GM21825 (cell line): ENCODE measurements around the gene VPS16.

Experiments
- ATAC-seq: cut with Tn5 transposase; IDR thresholded peaks from one replicate; pipeline ENCODE4 v1.9.1; 2021; ENCODE audit warnings: mild to moderate bottlenecking, moderate library complexity; ENCODE audit not compliant: unreplicated experiment

Gene VPS16

DNA sequence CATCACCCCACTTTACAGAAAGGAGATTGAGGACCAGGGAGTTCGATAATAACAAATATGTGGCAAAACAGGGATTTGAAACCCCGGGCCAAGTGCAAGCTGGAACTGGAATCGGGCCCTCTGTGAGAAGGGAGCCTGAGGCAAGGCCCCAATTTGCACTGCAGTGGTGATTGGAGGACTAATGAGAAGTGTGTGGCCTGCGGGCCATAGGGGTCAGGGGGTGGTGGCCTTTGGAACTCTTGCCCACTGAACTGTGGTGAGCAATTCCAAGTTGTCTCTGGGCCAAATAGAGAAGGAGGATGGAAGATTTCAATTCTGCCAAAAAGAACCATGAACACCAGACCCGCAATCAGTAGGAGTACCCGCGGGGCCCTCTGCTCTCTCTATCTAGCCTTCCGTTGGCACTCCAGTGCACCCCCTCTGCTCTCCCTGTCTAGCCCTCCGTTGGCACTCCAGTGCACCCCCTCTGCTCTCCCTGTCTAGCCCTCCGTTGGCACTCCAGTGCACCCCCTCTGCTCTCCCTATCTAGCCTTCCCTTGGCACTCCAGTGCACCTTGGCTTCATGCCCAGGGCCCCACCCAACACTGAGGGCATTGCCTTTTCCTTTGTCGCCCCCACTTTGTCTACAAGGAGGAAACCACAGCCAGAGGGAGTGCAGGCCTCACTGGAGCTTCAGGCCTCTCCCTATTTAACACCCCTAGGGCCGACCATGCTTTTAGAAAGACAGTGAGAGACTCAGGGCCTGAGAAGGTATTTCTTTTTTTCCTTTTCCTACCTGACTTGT is 26.7 kb downstream of the VPS16 start:
- ATAC-seq: no peak

DNA sequence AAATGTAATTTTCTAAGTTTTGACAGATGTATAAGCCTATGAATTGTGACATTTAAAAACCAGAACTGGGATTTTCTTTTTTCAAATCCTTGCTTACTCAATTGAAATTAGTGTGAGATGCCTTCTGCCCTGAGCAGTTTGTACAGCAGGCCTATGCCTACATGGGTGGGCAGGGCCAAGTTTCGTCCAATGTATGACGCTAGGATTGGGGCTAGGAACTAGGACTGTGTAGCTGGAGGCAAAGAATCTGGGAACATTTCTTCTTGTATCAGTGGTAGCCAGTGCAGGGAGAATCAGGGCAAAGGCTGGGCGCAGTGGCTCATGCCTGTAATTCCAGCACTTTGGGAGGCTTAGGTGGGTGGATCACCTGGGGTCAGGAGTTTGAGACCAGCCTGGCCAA is 28.8 kb downstream of the VPS16 start:
- ATAC-seq: no peak

DNA sequence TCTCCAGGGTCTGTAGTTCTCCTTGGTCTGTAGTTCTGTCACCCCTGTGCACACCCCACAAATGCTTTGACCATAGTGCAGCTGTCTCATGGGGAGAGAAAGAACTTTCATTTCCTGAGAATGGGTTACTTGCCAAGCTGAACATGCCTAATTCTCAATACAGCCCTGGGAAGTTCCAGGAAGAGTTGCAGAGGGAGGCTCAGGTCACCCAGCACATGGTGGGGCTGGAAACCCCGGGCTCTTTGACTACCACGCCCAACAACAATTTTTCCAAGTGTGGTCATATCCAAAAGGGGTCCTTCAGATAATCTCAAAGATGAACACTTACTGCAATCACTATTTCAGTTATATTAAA is 30.5 kb downstream of the VPS16 start:
- no peak for ATAC-seq

DNA sequence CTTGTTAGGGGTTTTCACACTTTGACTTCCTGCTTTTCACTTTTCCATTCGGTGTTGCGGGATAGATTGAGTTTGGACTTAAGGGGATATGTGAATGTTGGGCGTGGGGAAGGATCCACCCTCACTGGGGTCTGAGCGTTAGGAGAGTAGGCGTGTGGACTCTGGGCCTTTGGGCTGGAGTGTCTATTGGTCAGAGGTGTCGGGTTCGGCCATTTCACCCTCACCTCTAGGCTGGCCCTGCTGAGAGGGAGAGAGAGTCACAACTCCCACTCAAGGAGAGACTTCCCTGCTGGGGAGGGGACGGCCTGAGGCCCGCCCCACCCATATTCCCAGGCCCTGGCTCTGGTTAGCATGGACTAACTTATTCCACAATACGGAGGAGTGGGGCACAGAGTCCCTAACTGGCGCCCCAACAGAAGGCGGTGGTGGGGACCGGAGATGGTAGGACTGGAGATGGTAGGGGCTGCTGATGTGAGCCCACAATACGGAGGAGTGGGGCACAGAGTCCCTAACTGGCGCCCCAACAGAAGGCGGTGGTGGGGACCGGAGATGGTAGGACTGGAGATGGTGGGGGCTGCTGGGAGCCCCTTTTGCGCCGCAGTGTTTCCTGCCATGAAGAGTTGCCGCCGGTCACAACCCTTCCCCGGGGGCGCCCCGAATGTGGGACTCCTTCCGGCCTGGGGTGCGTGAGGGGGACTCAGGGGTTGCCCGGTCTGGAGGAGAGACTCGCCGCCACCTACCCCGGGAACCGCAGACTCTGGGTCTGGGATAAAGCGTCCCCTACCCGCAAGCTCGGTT is 31.3 kb downstream of the VPS16 start:
- ATAC-seq: peak; percentile 4

DNA sequence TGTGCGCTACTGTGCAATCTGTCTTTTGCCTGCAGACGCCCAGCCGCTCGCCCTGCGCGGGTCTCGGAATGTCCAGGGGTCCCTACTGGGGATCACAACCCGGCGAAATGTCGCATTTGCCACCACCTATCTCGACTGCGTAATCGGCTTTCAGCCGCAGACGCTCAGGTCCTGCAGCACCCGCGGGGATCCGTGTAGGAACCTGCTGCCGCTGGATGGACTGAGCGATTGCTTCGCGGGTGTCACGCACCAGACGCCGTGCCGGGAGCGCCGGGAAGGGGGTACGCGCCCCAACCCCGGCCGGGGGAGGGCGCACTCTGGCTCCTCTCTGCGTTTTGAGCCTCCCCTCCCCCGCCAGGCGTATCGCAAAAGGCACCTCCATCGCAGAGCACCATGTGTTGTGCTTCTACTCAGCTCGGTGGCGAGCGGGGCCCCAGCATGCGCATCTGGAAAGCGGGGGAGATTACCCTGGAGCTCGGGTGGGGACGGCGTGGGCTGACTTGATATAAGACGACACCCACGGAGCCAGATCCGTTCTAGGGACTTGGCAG is 32.0 kb downstream of the VPS16 start:
- ATAC-seq: peak; percentile 39

DNA sequence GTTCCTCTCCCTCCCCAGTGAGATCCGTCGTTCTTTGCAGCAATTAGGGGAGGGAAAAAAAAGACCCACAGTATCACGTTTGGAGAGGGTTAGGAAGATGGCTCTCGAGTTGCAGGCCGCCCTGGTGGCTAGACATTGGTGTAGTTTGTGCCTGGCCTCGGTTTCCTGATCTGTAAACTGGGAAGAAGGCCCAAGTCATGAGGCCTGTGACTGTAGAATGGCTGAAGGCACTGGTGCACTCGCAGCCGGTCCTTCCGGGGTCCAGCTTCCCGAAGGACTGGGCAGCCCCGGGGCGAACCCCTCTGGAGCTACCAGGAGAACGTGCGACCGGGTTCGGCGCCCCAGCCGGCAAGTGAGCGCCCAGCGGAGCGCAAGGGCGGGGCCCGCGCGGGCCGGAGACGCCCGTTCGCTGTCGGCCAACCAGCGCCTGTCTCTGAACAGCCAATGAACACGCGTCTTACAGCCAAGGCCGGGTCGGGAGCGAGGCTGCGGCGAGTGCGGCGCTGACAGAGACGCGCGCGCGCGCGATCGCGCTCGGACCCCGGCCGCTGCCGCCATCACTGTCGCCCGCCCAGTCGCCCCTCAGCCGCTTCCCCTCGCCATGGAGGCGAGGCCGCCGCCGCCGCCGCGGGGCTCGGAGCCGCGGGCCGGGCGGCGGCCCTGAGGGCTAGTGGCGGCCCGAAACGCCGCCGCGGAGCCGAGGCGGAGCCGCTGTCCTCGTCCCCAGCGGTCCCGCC is 32.6 kb downstream of the VPS16 start, which contains the start of gene PTPRA:
Gene PTPRA (plus strand): TSS at position 472 of the 737 bp plus-strand sequence. CDS start 90,797 bp downstream, outside the sequence.
- peak; percentile 87 for ATAC-seq

DNA sequence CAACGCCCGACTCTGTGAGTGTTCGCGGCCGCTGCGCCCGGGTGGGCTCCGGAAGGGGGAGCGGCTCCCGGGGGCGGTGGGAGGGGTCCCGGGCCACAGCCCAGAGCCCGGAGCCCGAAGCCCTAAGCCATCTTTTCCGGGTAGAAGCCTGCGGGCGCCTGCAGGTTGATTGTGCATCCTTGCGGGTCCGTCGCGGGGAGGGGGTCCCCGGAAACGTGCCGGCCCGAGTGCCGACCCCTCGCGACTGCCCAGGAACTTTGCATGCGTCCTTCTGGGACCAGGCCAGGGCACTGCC is 33.1 kb downstream of the VPS16 start:
- ATAC-seq: peak; percentile 38

DNA sequence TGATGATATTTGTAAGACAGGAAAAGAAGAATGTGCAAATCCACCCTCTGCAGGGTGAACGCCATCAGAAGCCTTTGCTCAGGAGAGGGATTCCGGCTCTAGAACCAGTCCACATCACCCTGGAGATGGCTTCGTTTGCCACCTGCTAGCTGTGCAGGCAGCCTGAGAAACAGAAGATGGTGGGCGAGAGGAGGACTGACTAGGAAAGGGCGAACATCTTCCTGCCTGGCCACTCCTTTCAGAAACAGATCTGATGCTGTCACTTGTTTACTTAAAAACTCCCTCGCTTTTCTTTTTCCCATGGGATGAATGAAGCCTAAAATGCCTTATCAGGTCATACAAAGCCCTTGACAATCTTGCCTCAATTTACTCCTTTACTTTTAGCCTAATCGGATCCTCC is 33.9 kb downstream of the VPS16 start:
- no peak for ATAC-seq

DNA sequence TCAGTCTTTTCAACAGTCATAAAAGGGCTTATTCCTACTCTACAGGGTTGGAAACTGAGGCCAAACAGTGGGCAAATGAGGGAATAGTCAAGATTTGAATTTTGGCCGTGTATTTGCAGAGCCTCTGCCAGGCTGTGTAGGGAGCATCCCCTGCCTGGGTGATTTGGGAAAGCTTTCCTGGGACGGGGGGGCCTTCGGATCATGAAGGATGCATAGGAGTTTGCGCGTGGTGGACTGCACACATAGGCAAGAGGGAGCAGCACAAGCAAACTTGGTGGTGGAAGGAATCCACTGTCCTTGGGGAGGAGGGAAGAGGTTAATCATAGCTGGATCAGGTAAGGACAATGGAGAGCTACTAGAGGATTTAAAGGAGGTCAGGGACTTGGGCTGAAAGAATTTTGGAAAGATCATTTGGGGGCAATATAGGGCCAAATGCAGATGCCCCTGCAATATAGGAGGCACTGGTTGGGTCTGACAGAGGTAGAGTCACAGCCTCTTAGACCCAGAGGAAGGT is 35.2 kb downstream of the VPS16 start:
- ATAC-seq: no peak

DNA sequence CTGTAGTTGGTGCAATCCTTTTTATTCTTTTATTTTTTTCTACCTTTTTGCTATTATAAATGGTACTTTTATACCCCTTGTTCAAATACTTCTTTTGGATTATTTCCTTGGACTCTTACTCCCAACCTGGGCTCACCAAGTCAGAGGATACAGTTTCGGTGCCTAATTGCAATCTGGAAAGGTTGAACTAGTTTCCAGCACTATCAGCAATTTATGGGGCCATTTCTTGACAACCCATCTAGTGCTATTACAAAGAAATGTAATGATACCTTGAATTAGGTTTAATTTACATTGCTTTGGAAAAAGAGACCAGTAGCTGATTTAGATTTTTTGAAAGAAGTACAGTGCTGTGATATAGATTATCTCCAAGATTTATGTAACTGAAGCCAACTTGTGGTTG is 38.0 kb downstream of the VPS16 start:
- ATAC-seq: no peak

DNA sequence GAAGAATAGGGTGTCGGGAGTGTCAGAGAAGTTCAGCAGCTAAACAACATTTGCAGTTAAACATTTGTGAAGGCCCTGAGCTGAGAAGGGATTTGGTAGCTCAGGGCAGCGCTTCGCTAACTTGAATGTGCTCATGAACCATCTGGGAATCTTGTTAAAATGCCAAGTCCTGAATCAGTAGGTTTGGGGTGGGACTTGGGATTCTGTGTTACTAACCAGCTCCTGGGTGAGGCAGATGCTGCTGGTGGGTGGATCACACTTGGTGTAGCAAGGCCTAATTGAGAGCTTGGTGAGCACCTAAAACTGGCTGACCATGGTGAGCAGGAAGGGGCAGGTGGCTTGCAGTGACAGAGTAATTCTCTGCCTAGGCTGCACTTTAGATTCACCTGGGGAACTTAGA is 38.6 kb downstream of the VPS16 start:
- ATAC-seq: no peak

DNA sequence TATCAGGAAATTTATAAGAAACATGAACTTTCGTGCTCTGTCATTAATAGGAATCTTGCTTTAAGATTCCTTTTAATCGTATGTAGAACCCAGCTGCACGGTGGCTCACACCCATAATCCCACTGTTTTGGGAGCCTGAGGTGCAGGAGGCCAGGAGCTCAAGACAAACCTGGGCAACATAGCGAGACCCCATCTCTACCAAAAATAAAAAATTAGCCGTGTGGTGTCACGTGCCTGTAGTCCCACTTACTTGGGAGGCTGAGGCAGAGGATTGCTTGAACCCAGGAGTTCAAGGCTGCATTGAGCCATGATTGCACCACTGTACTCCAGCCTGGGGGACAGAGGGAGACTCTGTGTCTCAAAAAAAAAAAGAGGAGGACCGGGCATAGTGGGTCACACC is 40.1 kb downstream of the VPS16 start:
- no peak for ATAC-seq

DNA sequence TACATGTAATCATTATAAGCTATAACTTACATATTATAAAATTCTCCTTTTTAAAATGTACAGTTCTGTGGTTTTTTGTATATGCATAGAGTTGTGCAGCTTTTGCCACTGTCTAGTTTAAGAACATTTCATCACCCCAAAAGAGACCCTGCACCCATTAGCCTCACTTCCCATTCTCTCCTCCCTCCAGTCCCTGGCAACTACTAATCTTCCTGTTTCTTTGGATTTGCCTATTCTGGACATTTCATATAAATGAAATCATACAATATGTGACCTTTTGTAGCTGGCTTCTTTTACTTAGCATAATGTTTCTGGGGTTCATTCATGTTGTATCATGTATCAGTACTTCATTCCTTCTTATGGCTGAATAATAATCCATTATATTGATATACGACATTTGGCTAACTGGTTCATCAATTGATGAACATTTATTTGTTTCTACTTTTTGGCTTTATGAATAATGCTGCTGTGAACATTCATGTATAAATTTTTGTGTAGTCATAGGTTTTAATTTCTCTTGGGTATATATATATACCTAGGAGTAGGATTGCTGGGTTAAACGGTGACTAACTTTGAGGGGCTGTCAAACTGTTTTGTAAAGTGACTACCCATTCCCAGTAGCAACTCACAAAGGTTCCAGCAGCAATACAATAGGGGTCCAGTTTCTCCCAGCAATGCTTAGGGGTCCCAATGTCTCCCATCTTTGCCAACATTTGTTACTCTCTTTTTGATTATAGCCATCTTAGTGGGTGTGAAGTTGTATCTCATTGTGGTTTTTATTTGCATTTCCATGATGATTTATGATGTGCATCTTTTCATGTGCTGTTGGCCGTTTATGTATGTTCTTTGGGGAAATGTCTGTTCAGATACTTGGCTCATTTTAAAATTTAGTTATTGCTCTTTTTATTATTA is 43.4 kb downstream of the VPS16 start:
- ATAC-seq: no peak

DNA sequence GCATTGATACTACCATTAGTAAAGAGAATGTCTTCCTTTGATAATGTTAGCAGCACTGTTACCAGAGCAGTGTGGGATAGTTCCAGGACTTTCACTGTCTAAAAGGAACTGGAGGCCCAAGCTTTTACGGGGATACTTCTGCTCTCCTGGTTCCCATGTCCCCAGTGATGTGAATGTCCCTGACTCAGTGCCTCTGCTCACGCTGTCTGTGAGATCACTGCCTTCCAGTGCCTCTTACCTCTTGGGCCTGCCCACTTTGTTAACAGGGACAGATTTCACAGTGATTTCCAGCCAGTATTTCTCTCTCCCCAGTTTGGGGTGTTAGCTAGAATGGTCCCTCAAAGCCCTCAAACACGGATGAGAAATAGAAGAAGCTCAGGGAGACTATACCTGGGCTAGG is 47.2 kb downstream of the VPS16 start:
- no peak for ATAC-seq

DNA sequence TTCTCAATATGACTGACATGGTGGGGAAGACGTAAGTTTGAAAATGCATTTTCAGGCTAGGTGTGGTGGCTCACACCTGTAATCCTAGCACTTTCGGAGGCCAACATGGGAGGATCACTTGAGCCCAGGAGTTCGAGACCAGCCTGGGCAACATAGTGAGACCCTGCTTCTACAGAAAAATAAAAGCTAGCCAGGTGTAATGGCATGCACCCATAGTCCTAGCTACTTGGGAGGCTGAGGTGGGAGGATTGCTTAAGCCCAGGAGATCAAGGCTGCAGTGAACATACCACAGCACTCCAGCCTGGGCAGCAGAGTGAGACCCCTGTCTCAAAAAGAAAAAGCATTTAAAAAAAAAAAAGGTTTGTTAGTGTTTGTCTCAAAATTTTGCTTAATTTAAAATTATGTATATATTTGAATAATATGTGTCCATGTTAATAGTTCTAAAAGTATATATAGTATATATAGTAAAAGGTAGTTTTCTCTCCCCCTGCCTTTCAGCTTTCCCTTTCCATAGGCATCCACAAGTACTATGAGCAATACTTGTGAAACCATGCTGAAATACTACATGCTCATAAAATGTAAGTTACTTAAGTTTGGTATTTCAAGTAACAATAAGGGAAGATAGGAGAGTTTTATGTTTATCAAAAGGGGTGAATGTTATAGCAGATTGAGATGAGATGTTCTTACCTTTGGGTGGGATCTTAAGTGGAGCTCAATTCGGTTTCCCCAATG is 47.8 kb downstream of the VPS16 start:
- no peak for ATAC-seq

DNA sequence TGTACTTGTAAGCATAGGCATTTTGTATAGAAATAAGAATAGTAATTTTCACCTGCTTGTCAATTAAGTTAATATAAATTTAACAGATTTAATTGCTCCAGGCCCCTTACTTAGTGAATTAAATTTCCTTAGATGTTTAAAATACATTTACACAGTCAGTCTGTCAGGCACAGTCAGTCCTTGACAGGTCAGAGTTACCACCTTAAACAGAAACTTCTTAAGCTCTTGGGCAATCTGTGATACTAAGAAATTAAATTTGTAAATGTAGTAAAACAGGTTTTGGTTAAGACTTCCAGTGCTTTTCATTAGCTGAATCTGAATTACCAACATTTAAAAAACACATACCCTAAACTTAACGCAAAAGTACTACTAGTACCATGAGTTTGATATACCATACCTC is 48.7 kb downstream of the VPS16 start:
- no peak for ATAC-seq

DNA sequence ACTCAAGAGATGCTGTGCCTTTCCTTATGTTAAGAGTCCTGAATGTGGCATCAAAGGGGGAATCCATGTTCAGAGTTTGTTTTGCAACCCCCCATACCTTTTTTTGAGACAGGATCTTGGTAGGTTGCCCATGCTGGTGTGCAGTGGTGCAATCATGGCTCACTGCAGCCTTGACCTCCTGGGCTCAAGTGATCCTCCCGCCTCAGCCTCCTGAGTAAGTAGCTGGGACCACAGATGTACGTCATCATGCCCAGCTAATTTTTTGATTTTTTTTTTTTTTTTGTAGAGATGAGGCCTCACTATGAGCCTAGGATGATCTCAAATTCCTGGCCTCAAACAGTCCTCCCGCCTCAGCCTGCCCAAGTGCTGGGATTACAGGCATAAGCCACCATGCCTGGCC is 49.3 kb downstream of the VPS16 start:
- ATAC-seq: no peak

DNA sequence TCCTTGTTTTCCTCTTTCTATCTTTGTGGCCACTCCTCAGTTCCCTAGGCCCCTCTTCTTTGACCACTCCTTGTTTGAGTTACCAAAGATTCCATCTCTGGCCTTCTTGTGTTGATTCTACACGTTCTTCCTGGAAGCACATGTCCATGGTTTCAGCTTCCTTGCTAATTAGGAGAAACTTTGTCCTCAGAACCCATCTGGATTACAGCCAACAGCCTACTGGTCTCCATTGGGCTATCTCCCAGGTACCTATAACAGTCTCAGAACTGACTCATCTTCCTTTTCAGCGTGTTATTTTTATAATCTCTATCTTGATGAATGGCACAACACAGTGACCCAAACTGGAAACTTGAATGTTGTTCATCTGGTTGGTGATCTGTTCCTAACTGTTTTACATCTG is 50.2 kb downstream of the VPS16 start:
- ATAC-seq: no peak

DNA sequence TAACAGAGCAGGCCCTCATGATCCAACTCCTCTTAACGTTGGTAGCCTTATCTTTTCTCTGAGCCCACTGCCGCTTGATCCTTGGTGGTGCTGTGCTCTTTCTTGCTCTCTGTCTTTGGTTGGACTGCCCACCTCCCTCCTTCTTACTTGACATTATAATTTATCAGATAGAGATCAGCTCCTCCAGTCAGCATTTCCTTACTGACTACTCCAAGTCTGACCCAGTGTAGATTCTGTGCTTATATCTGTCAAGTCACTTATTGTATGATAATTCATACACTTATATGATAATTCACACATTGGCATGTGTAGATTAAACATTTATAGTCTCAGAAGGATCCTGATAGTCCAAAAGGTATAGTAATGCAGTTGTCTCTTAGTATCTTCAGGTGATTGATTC is 50.8 kb downstream of the VPS16 start:
- ATAC-seq: no peak

DNA sequence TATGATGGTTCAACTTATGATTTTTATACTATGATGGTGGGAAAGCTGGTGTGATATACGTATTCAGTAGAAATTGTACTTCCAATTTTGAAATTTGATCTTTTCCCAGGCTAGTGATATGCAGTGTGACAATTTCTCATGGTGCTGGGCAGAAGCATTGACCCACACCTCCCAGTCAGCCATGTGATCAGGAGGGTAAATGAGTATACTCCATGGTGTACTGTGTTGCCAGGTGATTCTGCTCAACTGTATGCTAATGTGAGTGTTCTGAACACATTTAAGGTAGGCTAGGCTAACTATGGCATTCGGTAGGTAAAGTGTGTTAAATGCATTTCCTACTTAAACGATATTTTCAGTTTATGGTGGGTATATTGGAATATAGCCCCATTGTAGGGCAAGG is 51.8 kb downstream of the VPS16 start:
- ATAC-seq: no peak
